ENCODE measurements around the gene TSHZ3.

DNA sequence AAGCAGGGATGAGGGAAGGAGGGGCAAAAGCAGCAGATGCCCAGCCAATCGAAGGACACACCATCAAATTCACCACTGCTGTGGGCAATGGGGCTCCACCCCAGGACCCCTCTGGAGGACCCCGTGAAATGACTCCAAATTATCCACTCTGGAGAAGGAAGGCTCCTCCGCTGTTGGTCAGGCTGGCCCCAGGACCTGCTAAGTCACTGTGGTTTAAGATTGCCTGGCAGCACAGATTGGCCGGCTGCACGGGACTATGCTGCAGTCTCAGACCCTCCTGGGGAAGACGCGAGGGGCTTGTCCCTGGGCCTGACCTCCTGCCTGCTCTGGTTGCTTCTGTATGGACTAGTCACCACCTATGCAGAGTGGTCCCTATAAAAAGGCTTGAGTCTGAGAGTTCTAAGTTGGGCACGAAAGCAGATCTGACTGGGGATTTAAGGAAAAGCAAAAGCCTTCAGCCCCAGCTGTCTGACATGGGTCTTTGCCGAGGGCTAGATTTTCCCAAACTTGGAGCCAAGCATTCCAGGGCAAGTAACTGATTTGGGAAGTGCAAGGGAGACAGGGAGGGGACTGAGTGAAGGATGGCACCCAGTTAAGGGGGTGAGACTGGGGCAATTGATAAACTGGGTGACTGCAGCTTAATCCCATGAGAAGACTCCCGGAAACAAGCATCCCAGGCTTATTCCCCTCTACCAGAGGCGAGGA, 91.7 kb downstream of the TSHZ3 start:
- TF ChIP-seq, protein P1, sequence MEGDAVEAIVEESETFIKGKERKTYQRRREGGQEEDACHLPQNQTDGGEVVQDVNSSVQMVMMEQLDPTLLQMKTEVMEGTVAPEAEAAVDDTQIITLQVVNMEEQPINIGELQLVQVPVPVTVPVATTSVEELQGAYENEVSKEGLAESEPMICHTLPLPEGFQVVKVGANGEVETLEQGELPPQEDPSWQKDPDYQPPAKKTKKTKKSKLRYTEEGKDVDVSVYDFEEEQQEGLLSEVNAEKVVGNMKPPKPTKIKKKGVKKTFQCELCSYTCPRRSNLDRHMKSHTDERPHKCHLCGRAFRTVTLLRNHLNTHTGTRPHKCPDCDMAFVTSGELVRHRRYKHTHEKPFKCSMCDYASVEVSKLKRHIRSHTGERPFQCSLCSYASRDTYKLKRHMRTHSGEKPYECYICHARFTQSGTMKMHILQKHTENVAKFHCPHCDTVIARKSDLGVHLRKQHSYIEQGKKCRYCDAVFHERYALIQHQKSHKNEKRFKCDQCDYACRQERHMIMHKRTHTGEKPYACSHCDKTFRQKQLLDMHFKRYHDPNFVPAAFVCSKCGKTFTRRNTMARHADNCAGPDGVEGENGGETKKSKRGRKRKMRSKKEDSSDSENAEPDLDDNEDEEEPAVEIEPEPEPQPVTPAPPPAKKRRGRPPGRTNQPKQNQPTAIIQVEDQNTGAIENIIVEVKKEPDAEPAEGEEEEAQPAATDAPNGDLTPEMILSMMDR (IDR thresholded peaks at IDR 0.05), result no peak
- TF ChIP-seq POLR2A (IDR thresholded peaks at IDR 0.05), result no peak

Measured in esophagus squamous epithelium (tissue), 4 donors.